K562 (cell line): ENCODE measurements around the gene MYO16. TPM values are rescaled to one million over a fixed set of nuclear protein-coding genes. Genes with fewer than 3 reads are reported as not detected.

Experiments used
- ATAC-seq: fragments of 200-7000 bp; cut with Tn5 transposase; 3 replicates; pipeline ENCODE4 v1.9.1; 2020; ENCODE audit warnings: moderate library complexity
- BruUV-seq: library from RNA; stranded (reverse); fragments of 400-500 nt; replicated peaks from 2 replicates; lab custom pipeline; 2021; lab: Mats Ljungman, UMichigan
- CTCF ChIA-PET: fragments of 300-600 bp; formaldehyde crosslinking; extraction: SDS; loops from one replicate; lab custom pipeline; 2021; ENCODE audit warnings: low intra/inter-chr PET ratio; lab: Yijun Ruan, JAX
- POLR2A ChIA-PET: fragments of 300-600, 350-650 bp; sonication (Branson Sonifier 250); formaldehyde crosslinking; extraction: SDS; loops from one replicate; lab custom pipeline; 2021; ENCODE audit warnings: antibody characterized with exemption, inconsistent platforms; lab: Yijun Ruan, JAX
- DNase-seq, 4 experiments: peaks; one replicate each; pipeline versions ENCODE4 v3.0.0 to v3.0.0-alpha.2; 2011 to 2018; ENCODE audit warnings: low spot score in 3 of 4, mixed read lengths in 3 of 4; ENCODE audit errors: extremely low read depth in 1 of 4
- FAIRE-seq: peaks from 2 replicates; lab custom pipeline; 2011; peaks lifted over from hg19 to GRCh38; lab: Jason Lieb, UNC
- H2AFZ ChIP-seq: 2 replicates; pipeline ENCODE4 v1.6.0; 2011; ENCODE audit warnings: low read depth, low read length, control low read depth, inconsistent platforms
- H3K27ac ChIP-seq: fragments of 200-600 bp; 3 replicates; pipeline ENCODE4 v1.8.0; 2011; ENCODE audit warnings: low read depth, mild to moderate bottlenecking, control low read depth, inconsistent platforms, low read length, moderate library complexity, mixed read lengths; ENCODE audit errors: extremely low read depth
- H3K27me3 ChIP-seq, 2 experiments: fragments of 300-600 bp in 1 of 2; 2 replicates in 1 of 2; 3 replicates in 1 of 2; pipeline versions ENCODE4 v1.6.0 to v1.8.0; 2011; ENCODE audit warnings: inconsistent platforms in 2 of 2, low read length in 2 of 2, mild to moderate bottlenecking in 1 of 2, mixed read lengths in 1 of 2, moderate library complexity in 1 of 2; ENCODE audit not compliant: control insufficient read depth in 2 of 2, insufficient read depth in 2 of 2
- H3K36me3 ChIP-seq: fragments of 300-600 bp; 3 replicates; pipeline ENCODE4 v1.8.0; 2011; ENCODE audit warnings: mild to moderate bottlenecking, low read length, inconsistent platforms; ENCODE audit not compliant: control insufficient read depth, insufficient read depth
- H3K4me1 ChIP-seq, 2 experiments: fragments of 200-600 bp in 1 of 2; replicated peaks in 1 of 2; 2 replicates in 1 of 2; 3 replicates in 1 of 2; pipeline versions ENCODE4 v1.5.1 to v1.8.0; 2011; ENCODE audit warnings: inconsistent platforms in 2 of 2, low read length in 2 of 2, mild to moderate bottlenecking in 1 of 2, mixed read lengths in 1 of 2, moderate library complexity in 1 of 2; ENCODE audit not compliant: control insufficient read depth in 2 of 2, insufficient read depth in 2 of 2
- H3K4me2 ChIP-seq: 2 replicates; pipeline ENCODE4 v1.6.1; 2011; ENCODE audit warnings: low read length, control low read depth, inconsistent platforms, mixed read lengths; ENCODE audit not compliant: insufficient read depth
- H3K4me3 ChIP-seq: fragments of 200-600 bp; sonication (generic), shearing (Covaris generic); 2 replicates; pipeline ENCODE4 v1.5.1; 2016; ENCODE audit warnings: control low read depth, inconsistent platforms
- H3K79me2 ChIP-seq: fragments of 200-600 bp; 3 replicates; pipeline ENCODE4 v1.8.0; 2011; ENCODE audit warnings: low read length, inconsistent platforms; ENCODE audit not compliant: control insufficient read depth, insufficient read depth
- H3K9ac ChIP-seq, 2 experiments: 2 replicates each; pipeline versions ENCODE4 v1.6.0 to v1.6.1; 2011; ENCODE audit warnings: low read depth in 2 of 2, low read length in 2 of 2, control low read depth in 1 of 2, inconsistent platforms in 1 of 2, mild to moderate bottlenecking in 1 of 2, mixed read lengths in 1 of 2; ENCODE audit not compliant: insufficient read depth in 1 of 2
- H3K9me1 ChIP-seq: one replicate; pipeline ENCODE4 v1.6.0; 2011; ENCODE audit warnings: inconsistent platforms, mild to moderate bottlenecking, low read length, moderate library complexity; ENCODE audit not compliant: control insufficient read depth, insufficient read depth
- H3K9me3 ChIP-seq: replicated peaks from 2 replicates; pipeline ENCODE4 v1.5.1; 2011; ENCODE audit warnings: low read depth, low read length, inconsistent platforms; ENCODE audit not compliant: control insufficient read depth, insufficient read depth
- H4K20me1 ChIP-seq: replicated peaks from 2 replicates; pipeline ENCODE4 v1.6.1; 2011; ENCODE audit warnings: low read length, inconsistent platforms, mixed read lengths; ENCODE audit not compliant: control insufficient read depth, insufficient read depth
- CBFA2T2 ChIP-seq: fragments of 450-650 bp; conservative IDR thresholded peaks from 2 replicates; pipeline ENCODE4 v1.6.1; 2017; ENCODE audit warnings: mild to moderate bottlenecking
- EP300 ChIP-seq: IDR thresholded peaks from 2 replicates; pipeline ENCODE4 v1.6.1; 2012; ENCODE audit warnings: low read length, improper control_type of control experiment
- ERF ChIP-seq: fragments of 450-650 bp; formaldehyde crosslinking; IDR thresholded peaks from 2 replicates; pipeline ENCODE4 v1.4.0; 2020; ENCODE audit warnings: mild to moderate bottlenecking, mixed read lengths
- GATAD2A ChIP-seq: fragments of 450-650 bp; IDR thresholded peaks from 2 replicates; pipeline ENCODE4 v1.6.1; 2017
- SMARCA4 ChIP-seq: fragments of 450-650 bp; IDR thresholded peaks from 2 replicates; pipeline ENCODE4 v1.6.1; 2016
- SMC3 ChIP-seq: conservative IDR thresholded peaks from 2 replicates; pipeline ENCODE4 v1.6.1; 2011; ENCODE audit warnings: low read depth, low read length, improper control_type of control experiment; ENCODE audit not compliant: insufficient read depth
- SUPT5H ChIP-seq: fragments of 450-650 bp; IDR thresholded peaks from 2 replicates; pipeline ENCODE4 v1.6.1; 2016
- TCFL5 ChIP-seq: fragments of 250-450 bp; sonication (Bioruptor Pico); conservative IDR thresholded peaks from 2 replicates; pipeline ENCODE4 v1.6.1; 2021; ENCODE audit warnings: mild to moderate bottlenecking, moderate library complexity, matching md5 sums
- U2AF1 ChIP-seq: fragments of 200-400 bp; formaldehyde crosslinking; optimal IDR thresholded peaks from 2 replicates; pipeline ENCODE3; 2017; ENCODE audit warnings: mild to moderate bottlenecking, low read depth, low read length, moderate library complexity
- U2AF2 ChIP-seq: fragments of 200-400 bp; formaldehyde crosslinking; optimal IDR thresholded peaks from 2 replicates; pipeline ENCODE3; 2017; ENCODE audit warnings: low read depth, mild to moderate bottlenecking, low read length
- XRCC5 ChIP-seq: fragments of 200-400 bp; formaldehyde crosslinking; IDR thresholded peaks from 2 replicates; pipeline ENCODE4 v1.6.1; 2017; ENCODE audit warnings: low read depth, mild to moderate bottlenecking, low read length
- ZNF445 ChIP-seq: fragments of 250-450 bp; sonication (Bioruptor Pico); IDR thresholded peaks from 2 replicates; pipeline ENCODE4 v1.4.0; 2020; ENCODE audit warnings: low read depth, mild to moderate bottlenecking, moderate library complexity
- ZZZ3 ChIP-seq: fragments of 450-650 bp; IDR thresholded peaks from 2 replicates; pipeline ENCODE4 v1.6.1; 2016; ENCODE audit warnings: antibody characterized with exemption, mild to moderate bottlenecking, moderate library complexity
- WGBS: fragments of 100-300 bp; shearing (Covaris generic); methylation state at CpG from one replicate; pipeline ENCODE4 v1.1.6; 2016; ENCODE audit warnings: low coverage, mixed read lengths; ENCODE audit not compliant: insufficient coverage; ENCODE audit errors: missing lambda C conversion rate; 5-methylcytosine and 5-hydroxymethylcytosine counted together
- in situ Hi-C: fragments of 300-500 bp; cut with MboI; formaldehyde crosslinking; loops from 4 replicates; pipeline ENCODE4 v1.15.0; 2018; ENCODE audit warnings: inconsistent platforms, mixed read lengths
- intact Hi-C: fragments of 100-400 bp; cut with micrococcal nuclease; formaldehyde crosslinking; loops from 2 replicates; pipeline ENCODE4 v1.14.2; 2022
- polyA plus RNA-seq, 8 experiments: library from polyadenylated mRNA; depleted of rRNA in 4 of 8; stranded (reverse) in 5 of 8; unstranded in 3 of 8; fragments of >200 nt; fragmentation: Nextera tagmentation in 2 of 8; fragmentation: Illumina TruSeq in 1 of 8; extraction: Ambion mirVana in 2 of 8; extraction: Trizol in 1 of 8; gene quantifications; 2 replicates each; pipeline versions ENCODE4 v1.2.1 to v1.2.3, GENCODE V29; 2011 to 2014; ENCODE audit warnings: inconsistent platforms in 1 of 8, missing spikeins in 1 of 8
- total RNA-seq, 7 experiments: library from RNA; depleted of rRNA in 6 of 7; stranded (reverse); fragments of >200 nt in 6 of 7; fragmentation: Illumina TruSeq in 2 of 7; extraction: Trizol in 2 of 7; gene quantifications; 2 replicates each; pipeline versions ENCODE4 v1.2.1 to v1.2.3, GENCODE V29; 2011 to 2021; ENCODE audit warnings: low replicate concordance in 1 of 7
- TF ChIP-seq, protein P1 (sequence below): sonication (generic); formaldehyde crosslinking; IDR thresholded peaks from 2 replicates; pipeline ENCODE4 v1.8.1; 2023; ENCODE audit warnings: missing genetic modification reagents, mild to moderate bottlenecking, borderline replicate concordance
- TF ChIP-seq, protein P2 (sequence below): sonication (generic); formaldehyde crosslinking; IDR thresholded peaks from 2 replicates; pipeline ENCODE4 v1.8.1; 2023; ENCODE audit warnings: mild to moderate bottlenecking, missing genetic modification reagents
- TF ChIP-seq, protein P3 (sequence below): sonication (generic); formaldehyde crosslinking; IDR thresholded peaks from 2 replicates; pipeline ENCODE4 v1.8.1; 2023; ENCODE audit warnings: mild to moderate bottlenecking, missing genetic modification reagents, moderate library complexity

Gene MYO16
- total and polyA plus RNA-seq, 9 of the 15 experiments (the other 6 are each of a cell fraction or from before 2014, with no cell fraction given) = 4.3 to 45.7 (median 12.1) TPM

GRCh38 chr13:109227344-109227940 lies 598.0 kb downstream of the MYO16 start:
- H3K4me2 ChIP-seq = no peak overlapping the region
- FAIRE-seq = no peak
- ChIA-PET POLR2A (no interaction called here), CTCF (no interaction called here)
- no peak for DNase-seq
- intact Hi-C loops = no loop called here
- in situ Hi-C loops = no loop called here
- no peaks in the 10 kb centered on the region for H4K20me1 ChIP-seq
- H2AFZ ChIP-seq = no peak overlapping the region
- H3K27me3 ChIP-seq = no peaks in the 10 kb centered on the region
- H3K36me3 ChIP-seq = no peaks in the 10 kb centered on the region
- no peaks in the 10 kb centered on the region for H3K9me3 ChIP-seq
- WGBS = 7% methylated on average over 4 of the region's 5 CpGs
- H3K4me3 ChIP-seq = no peak overlapping the region
- ATAC-seq = no peak
- no peaks in the 10 kb centered on the region for H3K79me2 ChIP-seq
- no peaks in the 10 kb centered on the region for H3K4me1 ChIP-seq
- BruUV-seq = no TSS peak
- no peak overlapping the region for H3K9ac ChIP-seq
- no peak overlapping the region for H3K27ac ChIP-seq
- H3K9me1 ChIP-seq = no peaks in the 10 kb centered on the region
- TF ChIP-seq GATAD2A = no peak
- no peak for TF ChIP-seq CBFA2T2
- no peak for TF ChIP-seq ERF (CRISPR knock-in tag)
- no peak for TF ChIP-seq EP300
- no peak for TF ChIP-seq U2AF2
- TF ChIP-seq, protein P1, sequence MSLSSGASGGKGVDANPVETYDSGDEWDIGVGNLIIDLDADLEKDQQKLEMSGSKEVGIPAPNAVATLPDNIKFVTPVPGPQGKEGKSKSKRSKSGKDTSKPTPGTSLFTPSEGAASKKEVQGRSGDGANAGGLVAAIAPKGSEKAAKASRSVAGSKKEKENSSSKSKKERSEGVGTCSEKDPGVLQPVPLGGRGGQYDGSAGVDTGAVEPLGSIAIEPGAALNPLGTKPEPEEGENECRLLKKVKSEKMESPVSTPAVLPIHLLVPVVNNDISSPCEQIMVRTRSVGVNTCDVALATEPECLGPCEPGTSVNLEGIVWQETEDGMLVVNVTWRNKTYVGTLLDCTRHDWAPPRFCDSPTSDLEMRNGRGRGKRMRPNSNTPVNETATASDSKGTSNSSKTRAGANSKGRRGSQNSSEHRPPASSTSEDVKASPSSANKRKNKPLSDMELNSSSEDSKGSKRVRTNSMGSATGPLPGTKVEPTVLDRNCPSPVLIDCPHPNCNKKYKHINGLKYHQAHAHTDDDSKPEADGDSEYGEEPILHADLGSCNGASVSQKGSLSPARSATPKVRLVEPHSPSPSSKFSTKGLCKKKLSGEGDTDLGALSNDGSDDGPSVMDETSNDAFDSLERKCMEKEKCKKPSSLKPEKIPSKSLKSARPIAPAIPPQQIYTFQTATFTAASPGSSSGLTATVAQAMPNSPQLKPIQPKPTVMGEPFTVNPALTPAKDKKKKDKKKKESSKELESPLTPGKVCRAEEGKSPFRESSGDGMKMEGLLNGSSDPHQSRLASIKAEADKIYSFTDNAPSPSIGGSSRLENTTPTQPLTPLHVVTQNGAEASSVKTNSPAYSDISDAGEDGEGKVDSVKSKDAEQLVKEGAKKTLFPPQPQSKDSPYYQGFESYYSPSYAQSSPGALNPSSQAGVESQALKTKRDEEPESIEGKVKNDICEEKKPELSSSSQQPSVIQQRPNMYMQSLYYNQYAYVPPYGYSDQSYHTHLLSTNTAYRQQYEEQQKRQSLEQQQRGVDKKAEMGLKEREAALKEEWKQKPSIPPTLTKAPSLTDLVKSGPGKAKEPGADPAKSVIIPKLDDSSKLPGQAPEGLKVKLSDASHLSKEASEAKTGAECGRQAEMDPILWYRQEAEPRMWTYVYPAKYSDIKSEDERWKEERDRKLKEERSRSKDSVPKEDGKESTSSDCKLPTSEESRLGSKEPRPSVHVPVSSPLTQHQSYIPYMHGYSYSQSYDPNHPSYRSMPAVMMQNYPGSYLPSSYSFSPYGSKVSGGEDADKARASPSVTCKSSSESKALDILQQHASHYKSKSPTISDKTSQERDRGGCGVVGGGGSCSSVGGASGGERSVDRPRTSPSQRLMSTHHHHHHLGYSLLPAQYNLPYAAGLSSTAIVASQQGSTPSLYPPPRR (CRISPR knock-in tag) = no peak
- TF ChIP-seq U2AF1 = no peak
- no peak for TF ChIP-seq SMC3
- no peak for TF ChIP-seq TCFL5 (CRISPR knock-in tag)
- TF ChIP-seq SMARCA4 = no peak
- no peak for TF ChIP-seq ZNF445
- TF ChIP-seq, protein P2, sequence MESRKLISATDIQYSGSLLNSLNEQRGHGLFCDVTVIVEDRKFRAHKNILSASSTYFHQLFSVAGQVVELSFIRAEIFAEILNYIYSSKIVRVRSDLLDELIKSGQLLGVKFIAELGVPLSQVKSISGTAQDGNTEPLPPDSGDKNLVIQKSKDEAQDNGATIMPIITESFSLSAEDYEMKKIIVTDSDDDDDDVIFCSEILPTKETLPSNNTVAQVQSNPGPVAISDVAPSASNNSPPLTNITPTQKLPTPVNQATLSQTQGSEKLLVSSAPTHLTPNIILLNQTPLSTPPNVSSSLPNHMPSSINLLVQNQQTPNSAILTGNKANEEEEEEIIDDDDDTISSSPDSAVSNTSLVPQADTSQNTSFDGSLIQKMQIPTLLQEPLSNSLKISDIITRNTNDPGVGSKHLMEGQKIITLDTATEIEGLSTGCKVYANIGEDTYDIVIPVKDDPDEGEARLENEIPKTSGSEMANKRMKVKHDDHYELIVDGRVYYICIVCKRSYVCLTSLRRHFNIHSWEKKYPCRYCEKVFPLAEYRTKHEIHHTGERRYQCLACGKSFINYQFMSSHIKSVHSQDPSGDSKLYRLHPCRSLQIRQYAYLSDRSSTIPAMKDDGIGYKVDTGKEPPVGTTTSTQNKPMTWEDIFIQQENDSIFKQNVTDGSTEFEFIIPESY (CRISPR knock-in tag) = no peak
- TF ChIP-seq, protein P3, sequence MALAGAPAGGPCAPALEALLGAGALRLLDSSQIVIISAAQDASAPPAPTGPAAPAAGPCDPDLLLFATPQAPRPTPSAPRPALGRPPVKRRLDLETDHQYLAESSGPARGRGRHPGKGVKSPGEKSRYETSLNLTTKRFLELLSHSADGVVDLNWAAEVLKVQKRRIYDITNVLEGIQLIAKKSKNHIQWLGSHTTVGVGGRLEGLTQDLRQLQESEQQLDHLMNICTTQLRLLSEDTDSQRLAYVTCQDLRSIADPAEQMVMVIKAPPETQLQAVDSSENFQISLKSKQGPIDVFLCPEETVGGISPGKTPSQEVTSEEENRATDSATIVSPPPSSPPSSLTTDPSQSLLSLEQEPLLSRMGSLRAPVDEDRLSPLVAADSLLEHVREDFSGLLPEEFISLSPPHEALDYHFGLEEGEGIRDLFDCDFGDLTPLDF (CRISPR knock-in tag) = no peak
- TF ChIP-seq SUPT5H = no peak
- no peak for TF ChIP-seq ZZZ3
- TF ChIP-seq XRCC5 = no peak
